GM12878 (cell line): ENCODE measurements around the gene CBR4. TPM values are rescaled to one million over a fixed set of nuclear protein-coding genes. Genes with fewer than 3 reads are reported as not detected.

Experiments
- ATAC-seq: fragments of 200-7000 bp; cut with Tn5 transposase; 3 replicates; pipeline ENCODE4 v1.9.1; 2020; ENCODE audit warnings: mild to moderate bottlenecking, moderate library complexity
- BruUV-seq: library from RNA; stranded (reverse); fragments of 400-500 nt; replicated peaks from 2 replicates; lab custom pipeline; 2021; lab: Mats Ljungman, UMichigan
- CTCF ChIA-PET: fragments of 300-600 bp; sonication (Branson Sonifier 250); formaldehyde crosslinking; extraction: SDS; loops from one replicate; lab custom pipeline; 2021; ENCODE audit warnings: inconsistent platforms; lab: Yijun Ruan, JAX
- POLR2A ChIA-PET: fragments of 350-600 bp; formaldehyde crosslinking; extraction: SDS; loops from one replicate; lab custom pipeline; 2021; ENCODE audit warnings: inconsistent platforms; lab: Charles Lee
- RAD21 ChIA-PET: fragments of 300-600 bp; sonication (Branson Sonifier 250); formaldehyde crosslinking; loops from one replicate; lab custom pipeline; 2023; ENCODE audit warnings: antibody characterized with exemption; ENCODE audit not compliant: unreplicated experiment; lab: Charles Lee
- SMC1A ChIA-PET: fragments of 300-600 bp; sonication (Branson Sonifier 250); formaldehyde crosslinking; loops from one replicate; lab custom pipeline; 2023; ENCODE audit not compliant: unreplicated experiment, uncharacterized antibody; lab: Charles Lee
- DNase-seq: peaks from one replicate; pipeline ENCODE4 v3.0.0-alpha.2; 2011; ENCODE audit warnings: low read depth, low spot score
- FAIRE-seq: peaks from 3 replicates; lab custom pipeline; 2011; peaks lifted over from hg19 to GRCh38; lab: Jason Lieb, UNC
- H2AFZ ChIP-seq: 2 replicates; pipeline ENCODE4 v1.6.0; 2011; ENCODE audit warnings: low read depth, low read length, control low read depth; ENCODE audit not compliant: control insufficient read depth
- H3K27ac ChIP-seq: 2 replicates; pipeline ENCODE4 v1.5.1; 2011; ENCODE audit warnings: control low read depth; ENCODE audit not compliant: control insufficient read depth, insufficient read depth
- H3K27me3 ChIP-seq, 2 experiments: replicated peaks in 1 of 2; 2 replicates each; pipeline versions ENCODE4 v1.6.0 to v1.6.1; 2011; ENCODE audit warnings: low read length in 1 of 2; ENCODE audit not compliant: control insufficient read depth in 2 of 2, insufficient read depth in 2 of 2
- H3K36me3 ChIP-seq, 2 experiments: 2 replicates each; pipeline ENCODE4 v1.5.1; 2011; ENCODE audit warnings: low read length in 1 of 2; ENCODE audit not compliant: control insufficient read depth in 2 of 2, insufficient read depth in 2 of 2
- H3K4me1 ChIP-seq: 2 replicates; pipeline ENCODE4 v1.6.1; 2011; ENCODE audit warnings: mild to moderate bottlenecking, low read length, moderate library complexity, mixed read lengths; ENCODE audit not compliant: control insufficient read depth, insufficient read depth
- H3K4me2 ChIP-seq: 2 replicates; pipeline ENCODE4 v1.6.0; 2011; ENCODE audit warnings: control low read depth; ENCODE audit not compliant: control insufficient read depth, insufficient read depth
- H3K4me3 ChIP-seq: fragments of 200-600 bp; sonication (generic); 2 replicates; pipeline ENCODE4 v1.5.1; 2016
- H3K79me2 ChIP-seq: 2 replicates; pipeline ENCODE4 v1.6.0; 2011; ENCODE audit warnings: low read length; ENCODE audit not compliant: control insufficient read depth, insufficient read depth
- H3K9ac ChIP-seq: 2 replicates; pipeline ENCODE4 v1.8.0; 2011; ENCODE audit warnings: low read length, control low read depth, mixed read lengths; ENCODE audit not compliant: control insufficient read depth, insufficient read depth
- H3K9me3 ChIP-seq: replicated peaks from 3 replicates; pipeline ENCODE4 v1.5.1; 2011; ENCODE audit warnings: mild to moderate bottlenecking, low read length; ENCODE audit not compliant: control insufficient read depth, insufficient read depth
- H4K20me1 ChIP-seq: 2 replicates; pipeline ENCODE4 v1.6.0; 2011; ENCODE audit not compliant: control insufficient read depth, insufficient read depth
- CTCF ChIP-seq, 3 experiments: IDR thresholded peaks in 2 of 3; conservative IDR thresholded peaks in 1 of 3; 2 replicates each; pipeline ENCODE4 v1.5.1; 2011; ENCODE audit warnings: low read depth in 3 of 3, low read length in 3 of 3, mild to moderate bottlenecking in 3 of 3, control low read depth in 2 of 3, moderate library complexity in 2 of 3, inconsistent platforms in 1 of 3, mixed read lengths in 1 of 3; ENCODE audit not compliant: control insufficient read depth in 2 of 3, insufficient read depth in 1 of 3; ENCODE audit errors: extremely low read depth in 1 of 3
- ESRRA ChIP-seq: IDR thresholded peaks from 2 replicates; pipeline ENCODE4 v1.6.1; 2012; ENCODE audit warnings: mild to moderate bottlenecking, low read length, improper control_type of control experiment
- HSF1 ChIP-seq: fragments of 150-350 bp; IDR thresholded peaks from 2 replicates; pipeline ENCODE4 v1.6.1; 2014; ENCODE audit warnings: mild to moderate bottlenecking, low read depth, low read length
- MYC ChIP-seq: IDR thresholded peaks from 2 replicates; pipeline ENCODE4 v1.6.1; 2011; ENCODE audit warnings: mild to moderate bottlenecking, low read length, moderate library complexity, inconsistent platforms; ENCODE audit not compliant: insufficient read depth, insufficient replicate concordance, insufficient read length, severe bottlenecking
- RFX5 ChIP-seq: IDR thresholded peaks from 2 replicates; pipeline ENCODE4 v1.6.1; 2011; ENCODE audit warnings: low read depth, low read length, improper control_type of control experiment
- SMAD5 ChIP-seq: IDR thresholded peaks from 2 replicates; pipeline ENCODE4 v1.6.1; 2016; ENCODE audit warnings: antibody characterized with exemption, low read depth
- ZBTB40 ChIP-seq: fragments of 450-650 bp; IDR thresholded peaks from 2 replicates; pipeline ENCODE4 v1.6.1; 2016; ENCODE audit warnings: mild to moderate bottlenecking, moderate library complexity, borderline replicate concordance
- ZZZ3 ChIP-seq: IDR thresholded peaks from 2 replicates; pipeline ENCODE4 v1.6.1; 2011; ENCODE audit warnings: low read depth; ENCODE audit not compliant: control insufficient read depth, insufficient read length
- WGBS: methylation state at CpG from one replicate; pipeline ENCODE4 v1.1.6; 2016; ENCODE audit warnings: low lambda C conversion rate; ENCODE audit not compliant: insufficient replicate concordance, insufficient coverage; ENCODE audit errors: missing lambda C conversion rate; 5-methylcytosine and 5-hydroxymethylcytosine counted together
- in situ Hi-C: fragments of 300-500 bp; cut with MboI; formaldehyde crosslinking; loops from 9 replicates; pipeline ENCODE4 v1.14.3; 2018; ENCODE audit warnings: mixed read lengths
- intact Hi-C: fragments of 100-400 bp; cut with micrococcal nuclease; formaldehyde crosslinking; loops from one replicate; pipeline ENCODE4 v1.14.2; 2022; ENCODE audit not compliant: unreplicated experiment
- polyA plus RNA-seq, 11 experiments: library from polyadenylated mRNA; depleted of rRNA in 4 of 11; unstranded in 6 of 11; stranded (reverse) in 5 of 11; fragments of >200 nt; fragmentation: Nextera tagmentation in 4 of 11; fragmentation: Illumina TruSeq in 1 of 11; extraction: Ambion mirVana in 4 of 11; extraction: Trizol in 1 of 11; gene quantifications; 1 replicate in 1 of 11; 2 replicates in 10 of 11; pipeline versions ENCODE4 v1.2.1 to v1.2.3, GENCODE V29; 2011 to 2016; ENCODE audit warnings: inconsistent platforms in 2 of 11, missing spikeins in 2 of 11, low read depth in 1 of 11
- total RNA-seq, 4 experiments: library from RNA; depleted of rRNA in 3 of 4; stranded (reverse); fragments of >200 nt in 3 of 4; fragmentation: Illumina TruSeq in 1 of 4; extraction: Trizol in 1 of 4; gene quantifications; 2 replicates each; pipeline versions ENCODE4 v1.2.1 to v1.2.3, GENCODE V29; 2013 to 2021

The CBR4 gene
- total and polyA plus RNA-seq, 10 of the 15 experiments (the other 5 are each of a cell fraction or from before 2014, with no cell fraction given) = 17.3 to 38.8 (median 24.8) TPM

- TF ChIP-seq HSF1 = no peak
Measured at GRCh38 chr4:169015186-169015623, 5.2 kb upstream of the CBR4 start (continued).

- 48% methylated on average over 2 of the region's 2 CpGs for WGBS
- SMC1A ChIA-PET = interaction anchor here (1.1 to 4.1 kb wide), 2 partner anchors 10 to 32 kb away, joined by 3 to 16 read pairs; no protein-coding TSS in a partner anchor
- Histone ChIP-seq H3K9ac (no peak overlapping the region), H4K20me1 (no peaks in the 10 kb centered on the region), H3K36me3 (no peaks in the 10 kb centered on the region), H3K79me2 (peaks cover 4% of the 10 kb centered on the region), H3K4me3 (no peak overlapping the region), H3K4me2 (no peak overlapping the region), H2AFZ (no peak overlapping the region), H3K27ac (no peak overlapping the region), H3K9me3 (no peaks in the 10 kb centered on the region), H3K4me1 (no peaks in the 10 kb centered on the region), H3K27me3 (no peaks in the 10 kb centered on the region)
- RAD21 ChIA-PET = no interaction called here
- intact Hi-C loops (no loop called here), in situ Hi-C loops (loop anchor here (5.0 kb wide), 1 partner anchor 473 kb away; no protein-coding TSS in a partner anchor)
- CTCF ChIA-PET = interaction anchor here (1.0 to 1.5 kb wide), 5 partner anchors 14 to 552 kb away, joined by 3 to 5 read pairs (median 3); no protein-coding TSS in a partner anchor
- POLR2A ChIA-PET = interaction anchor here (1.2 kb wide), 1 partner anchor 464 kb away, joined by 3 read pairs; no protein-coding TSS in a partner anchor
- FAIRE-seq (no peak), DNase-seq (no peak), ATAC-seq (no peak)
- BruUV-seq = no TSS peak
- no peak for TF ChIP-seq ESRRA
- TF ChIP-seq ZZZ3 = no peak
- no peak for TF ChIP-seq HSF1
- no peak for TF ChIP-seq CTCF (IDR thresholded peaks at IDR 0.05 in 2 of 3, conservative IDR thresholded peaks at IDR 0.05 in 1 of 3; ENCODE audit: control insufficient read depth in 2 of 3, extremely low read depth in 1 of 3, insufficient read depth in 1 of 3, low read depth in 3 of 3, low read length in 3 of 3)
- no peak for TF ChIP-seq SMAD5
- no peak for TF ChIP-seq ZBTB40
- TF ChIP-seq MYC = no peak
- no peak for TF ChIP-seq RFX5
Measured at GRCh38 chr4:169014586-169014985, 4.5 kb upstream of the CBR4 start.
